IMR-90 (cell line): ENCODE data around the gene MCF2L2. TPM values are rescaled to one million over a fixed set of nuclear protein-coding genes. Genes with fewer than 3 reads are reported as not detected.

ENCODE experiments used
- ATAC-seq: fragments of 200-7000 bp; cut with Tn5 transposase; 2 replicates; pipeline ENCODE4 v1.9.1; 2020; ENCODE audit warnings: low read depth, mild to moderate bottlenecking, moderate library complexity
- BruUV-seq: library from RNA; stranded (reverse); fragments of 400-500 nt; replicated peaks from 2 replicates; lab custom pipeline; 2021; lab: Mats Ljungman, UMichigan
- CTCF ChIA-PET: fragments of 300-600 bp; formaldehyde crosslinking; extraction: SDS; loops from one replicate; lab custom pipeline; 2021; ENCODE audit warnings: antibody characterized with exemption; lab: Yijun Ruan, JAX
- POLR2A ChIA-PET: fragments of 300-600 bp; sonication (Branson Sonifier 250); formaldehyde crosslinking; loops from one replicate; lab custom pipeline; 2022; ENCODE audit warnings: antibody characterized with exemption; ENCODE audit not compliant: unreplicated experiment; lab: Charles Lee
- DNase-seq: peaks from one replicate; pipeline ENCODE4 v3.0.0; 2013
- H2AFZ ChIP-seq: replicated peaks from 2 replicates; pipeline ENCODE3; 2013; ENCODE audit warnings: low read length, mild to moderate bottlenecking; ENCODE audit not compliant: poor library complexity
- H2AK5ac ChIP-seq: 2 replicates; pipeline ENCODE4 v1.6.1; 2013; ENCODE audit warnings: low read depth, low read length, inconsistent platforms
- H2AK9ac ChIP-seq: replicated peaks from 2 replicates; pipeline ENCODE3; 2013; ENCODE audit warnings: mild to moderate bottlenecking, low read depth, low read length, moderate library complexity; ENCODE audit not compliant: poor library complexity
- H2BK120ac ChIP-seq: 2 replicates; pipeline ENCODE4 v1.6.1; 2013; ENCODE audit warnings: low read depth, low read length, inconsistent platforms
- H2BK15ac ChIP-seq: 3 replicates; pipeline ENCODE4 v1.6.1; 2013; ENCODE audit warnings: low read depth, low read length, inconsistent platforms
- H2BK20ac ChIP-seq: 2 replicates; pipeline ENCODE4 v1.6.1; 2013; ENCODE audit warnings: low read depth, mild to moderate bottlenecking, inconsistent platforms, low read length, moderate library complexity
- H2BK5ac ChIP-seq: 2 replicates; pipeline ENCODE4 v1.6.1; 2013; ENCODE audit warnings: mild to moderate bottlenecking, low read depth, low read length, inconsistent platforms; ENCODE audit not compliant: poor library complexity, severe bottlenecking
- H3K14ac ChIP-seq: replicated peaks from 2 replicates; pipeline ENCODE4 v1.6.1; 2013; ENCODE audit warnings: low read depth, low read length, inconsistent platforms
- H3K18ac ChIP-seq: 2 replicates; pipeline ENCODE4 v1.6.1; 2013; ENCODE audit warnings: low read depth, low read length, control low read depth
- H3K23ac ChIP-seq: 2 replicates; pipeline ENCODE4 v1.6.1; 2013; ENCODE audit warnings: low read depth, low read length, inconsistent platforms
- H3K27ac ChIP-seq: 2 replicates; pipeline ENCODE4 v1.5.1; 2013; ENCODE audit warnings: mild to moderate bottlenecking, control low read depth, low read length; ENCODE audit not compliant: insufficient read depth
- H3K27me3 ChIP-seq: 2 replicates; pipeline ENCODE4 v1.6.1; 2013; ENCODE audit warnings: low read length; ENCODE audit not compliant: control insufficient read depth, insufficient read depth
- H3K36me3 ChIP-seq: 2 replicates; pipeline ENCODE4 v1.6.1; 2013; ENCODE audit warnings: low read length, mixed read lengths; ENCODE audit not compliant: control insufficient read depth, insufficient read depth
- H3K4ac ChIP-seq: 2 replicates; pipeline ENCODE4 v1.6.1; 2013; ENCODE audit warnings: low read depth, low read length, inconsistent platforms
- H3K4me1 ChIP-seq: 2 replicates; pipeline ENCODE4 v1.6.1; 2013; ENCODE audit warnings: low read length, mixed read lengths; ENCODE audit not compliant: control insufficient read depth, insufficient read depth
- H3K4me2 ChIP-seq: 2 replicates; pipeline ENCODE4 v1.6.1; 2013; ENCODE audit warnings: low read depth, mild to moderate bottlenecking, control low read depth, low read length, moderate library complexity
- H3K4me3 ChIP-seq: 2 replicates; pipeline ENCODE4 v1.5.1; 2013; ENCODE audit warnings: low read depth, mild to moderate bottlenecking, control low read depth, low read length, moderate library complexity; ENCODE audit not compliant: insufficient read depth
- H3K56ac ChIP-seq: 2 replicates; pipeline ENCODE4 v1.6.1; 2013; ENCODE audit warnings: low read length, inconsistent platforms; ENCODE audit not compliant: insufficient read depth; ENCODE audit errors: extremely low read depth
- H3K79me1 ChIP-seq, 2 experiments: 2 replicates each; pipeline ENCODE4 v1.6.1; 2013; ENCODE audit warnings: low read length in 2 of 2, inconsistent platforms in 1 of 2, low read depth in 1 of 2
- H3K9ac ChIP-seq: 2 replicates; pipeline ENCODE4 v1.6.1; 2013; ENCODE audit warnings: low read depth, low read length, control low read depth
- H3K9me1 ChIP-seq: 2 replicates; pipeline ENCODE4 v1.6.1; 2013; ENCODE audit warnings: low read length, inconsistent platforms; ENCODE audit not compliant: insufficient read depth
- H3K9me3 ChIP-seq: 2 replicates; pipeline ENCODE4 v1.6.1; 2013; ENCODE audit warnings: low read length; ENCODE audit not compliant: control insufficient read depth, insufficient read depth
- H4K20me1 ChIP-seq: 2 replicates; pipeline ENCODE4 v1.6.1; 2013; ENCODE audit warnings: low read length, inconsistent platforms; ENCODE audit not compliant: insufficient read depth
- H4K5ac ChIP-seq: 2 replicates; pipeline ENCODE4 v1.6.1; 2013; ENCODE audit warnings: mild to moderate bottlenecking, low read depth, low read length, control low read depth
- H4K8ac ChIP-seq, 2 experiments: 2 replicates each; pipeline ENCODE4 v1.6.1; 2013; ENCODE audit warnings: low read depth in 2 of 2, low read length in 2 of 2, control low read depth in 1 of 2, inconsistent platforms in 1 of 2
- H4K91ac ChIP-seq: 2 replicates; pipeline ENCODE4 v1.6.1; 2013; ENCODE audit warnings: low read depth, low read length, inconsistent platforms; ENCODE audit not compliant: insufficient read depth
- BHLHE40 ChIP-seq: fragments of 150-350 bp; IDR thresholded peaks from 2 replicates; pipeline ENCODE4 v1.6.1; 2016; ENCODE audit warnings: mild to moderate bottlenecking, low read depth, low read length
- CEBPB ChIP-seq: IDR thresholded peaks from 2 replicates; pipeline ENCODE4 v1.6.1; 2012; ENCODE audit warnings: low read depth, low read length, improper control_type of control experiment
- FOS ChIP-seq: fragments of 150-350 bp; IDR thresholded peaks from 2 replicates; pipeline ENCODE4 v1.6.1; 2016; ENCODE audit warnings: low read depth, low read length
- MAFK ChIP-seq: IDR thresholded peaks from 2 replicates; pipeline ENCODE4 v1.6.1; 2012; ENCODE audit warnings: low read depth, low read length, improper control_type of control experiment
- MAZ ChIP-seq: IDR thresholded peaks from 2 replicates; pipeline ENCODE4 v1.6.1; 2012; ENCODE audit warnings: low read depth, mild to moderate bottlenecking, low read length, improper control_type of control experiment, moderate library complexity, borderline replicate concordance
- MXI1 ChIP-seq: IDR thresholded peaks from 2 replicates; pipeline ENCODE4 v1.6.1; 2012; ENCODE audit warnings: low read depth, mild to moderate bottlenecking, low read length, moderate library complexity, borderline replicate concordance
- NFE2L2 ChIP-seq: fragments of 150-350 bp; IDR thresholded peaks from 2 replicates; pipeline ENCODE4 v1.6.1; 2016; ENCODE audit warnings: low read depth, mild to moderate bottlenecking, low read length
- POLR2A ChIP-seq: IDR thresholded peaks from 2 replicates; pipeline ENCODE4 v1.6.1; 2012; ENCODE audit warnings: mild to moderate bottlenecking, low read depth, low read length
- RAD21 ChIP-seq: IDR thresholded peaks from 2 replicates; pipeline ENCODE4 v1.6.1; 2012; ENCODE audit warnings: low read length, improper control_type of control experiment
- RCOR1 ChIP-seq: IDR thresholded peaks from 2 replicates; pipeline ENCODE4 v1.6.1; 2012; ENCODE audit warnings: mild to moderate bottlenecking, low read length, improper control_type of control experiment; ENCODE audit not compliant: insufficient replicate concordance
- RFX5 ChIP-seq: IDR thresholded peaks from 2 replicates; pipeline ENCODE4 v1.8.0; 2012; ENCODE audit warnings: low read depth, mild to moderate bottlenecking, low read length, moderate library complexity
- WGBS, 2 experiments: methylation state at CpG; one replicate each; pipeline versions ENCODE4 v1.1.5 to v1.1.7; 2013; ENCODE audit warnings: missing lambda C conversion rate in 2 of 2; ENCODE audit not compliant: insufficient read length in 1 of 2; ENCODE audit errors: extremely low coverage in 2 of 2; 5-methylcytosine and 5-hydroxymethylcytosine counted together
- dilution Hi-C: fragments of 300-500 bp; cut with HindIII; formaldehyde crosslinking; loops from one replicate; pipeline ENCODE4 v1.14.3; 2018; ENCODE audit warnings: low sequenced_read_pairs; ENCODE audit not compliant: unreplicated experiment
- in situ Hi-C: fragments of 300-500 bp; cut with MboI; formaldehyde crosslinking; loops from 3 replicates; pipeline ENCODE4 v1.14.3; 2019; ENCODE audit warnings: low sequenced_read_pairs, inconsistent platforms, mixed read lengths
- intact Hi-C: fragments of 100-400 bp; cut with micrococcal nuclease; formaldehyde crosslinking; loops from 2 replicates; pipeline ENCODE4 v1.10.0; 2022
- polyA plus RNA-seq, 3 experiments: library from polyadenylated mRNA; depleted of rRNA; stranded (reverse); fragments of >200 nt; gene quantifications; 2 replicates each; pipeline ENCODE4 v1.2.3, GENCODE V29; 2012; ENCODE audit warnings: low replicate concordance in 1 of 3
- total RNA-seq: library from RNA; depleted of rRNA; stranded (reverse); fragments of >200 nt; gene quantifications from 2 replicates; pipeline ENCODE4 v1.2.3, GENCODE V29; 2012
- TF ChIP-seq, protein P1 (sequence below): fragments of 150-350 bp; IDR thresholded peaks from 2 replicates; pipeline ENCODE4 v1.6.1; 2017; ENCODE audit warnings: mild to moderate bottlenecking, antibody characterized with exemption, low read length, low read depth
- TF ChIP-seq, protein P2 (sequence below): conservative IDR thresholded peaks from 2 replicates; pipeline ENCODE4 v1.5.1; 2012; ENCODE audit warnings: mild to moderate bottlenecking, low read depth, low read length, improper control_type of control experiment
- TF ChIP-seq, protein P3 (sequence below): fragments of 150-350 bp; IDR thresholded peaks from 2 replicates; pipeline ENCODE4 v1.6.1; 2016; ENCODE audit warnings: low read depth, mild to moderate bottlenecking, low read length, moderate library complexity, borderline replicate concordance

Gene MCF2L2
- total and polyA plus RNA-seq, 2 of the 4 experiments (the other 2 are of a cell fraction): under 0.01 TPM; not detected in 1

DNA sequence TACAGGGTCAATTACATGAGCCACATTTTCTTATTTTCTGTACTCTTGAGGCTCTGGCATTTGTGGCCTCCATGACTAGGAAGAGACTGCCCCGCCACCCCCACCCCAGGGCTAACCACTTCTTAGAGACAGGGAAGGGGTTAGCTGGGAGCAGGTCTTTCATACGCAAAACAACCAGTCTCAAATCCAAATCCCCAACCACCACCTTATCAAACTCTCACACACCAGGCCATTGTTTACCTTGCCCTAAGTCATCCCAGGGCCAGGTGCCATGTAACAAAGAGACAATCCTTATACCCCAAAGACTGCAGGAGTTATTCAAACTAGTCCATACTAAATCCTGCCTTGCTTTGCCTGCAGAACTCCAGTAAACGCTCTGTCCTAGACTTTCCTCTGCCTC, 97.5 kb downstream of the MCF2L2 start:
- no peak overlapping the region for H4K8ac ChIP-seq
- in situ Hi-C loops: no loop called here

More for the DNA sequence above, 97.5 kb downstream of the MCF2L2 start:
- Histone ChIP-seq H3K27me3 (peaks cover 30% of the 10 kb centered on the region), H3K23ac (no peak overlapping the region), H2AK9ac (no peak overlapping the region), H2AK5ac (no peak overlapping the region), H2BK15ac (no peak overlapping the region), H2AFZ (no peak overlapping the region), H4K91ac (no peak overlapping the region), H3K4me1 (no peaks in the 10 kb centered on the region), H3K9me3 (0 out of 2 replicates have a peak, but pooled peaks cover 2% of the 10 kb centered on the region), H3K27ac (no peak overlapping the region), H3K79me1 (no peaks in the 10 kb centered on the region), H4K5ac (no peak overlapping the region), H3K9ac (no peak overlapping the region), H3K14ac (no peak overlapping the region), H3K18ac (no peak overlapping the region), H3K9me1 (no peaks in the 10 kb centered on the region), H3K36me3 (no peaks in the 10 kb centered on the region), H3K4me2 (no peak overlapping the region), H4K20me1 (no peaks in the 10 kb centered on the region), H3K4me3 (no peak overlapping the region), H2BK120ac (no peak overlapping the region), H2BK5ac (no peak overlapping the region), H3K56ac (no peak overlapping the region), H2BK20ac (no peak overlapping the region), H3K4ac (no peak overlapping the region)
- ATAC-seq (no peak), DNase-seq (no peak)
- ChIA-PET CTCF (interaction anchor here (0.6 kb wide), 1 partner anchor 15 kb away, joined by 4 read pairs; no protein-coding TSS in a partner anchor), POLR2A (no interaction called here)
- intact Hi-C loops: no loop called here
- WGBS, 2 experiments: 57% methylated on average over 1 of the region's 3 CpGs; no CpG with 5 or more reads in 1 of the 2 experiments
- dilution Hi-C loops: no loop called here
- TF ChIP-seq RFX5 (no peak), BHLHE40 (no peak), NFE2L2 (no peak), RCOR1 (no peak), CEBPB (no peak), MXI1 (no peak), MAZ (no peak), FOS (no peak), MAFK (no peak), RAD21 (no peak), POLR2A (no peak)
- TF ChIP-seq, protein P1, sequence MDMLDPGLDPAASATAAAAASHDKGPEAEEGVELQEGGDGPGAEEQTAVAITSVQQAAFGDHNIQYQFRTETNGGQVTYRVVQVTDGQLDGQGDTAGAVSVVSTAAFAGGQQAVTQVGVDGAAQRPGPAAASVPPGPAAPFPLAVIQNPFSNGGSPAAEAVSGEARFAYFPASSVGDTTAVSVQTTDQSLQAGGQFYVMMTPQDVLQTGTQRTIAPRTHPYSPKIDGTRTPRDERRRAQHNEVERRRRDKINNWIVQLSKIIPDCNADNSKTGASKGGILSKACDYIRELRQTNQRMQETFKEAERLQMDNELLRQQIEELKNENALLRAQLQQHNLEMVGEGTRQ: no peak
- TF ChIP-seq, protein P2, sequence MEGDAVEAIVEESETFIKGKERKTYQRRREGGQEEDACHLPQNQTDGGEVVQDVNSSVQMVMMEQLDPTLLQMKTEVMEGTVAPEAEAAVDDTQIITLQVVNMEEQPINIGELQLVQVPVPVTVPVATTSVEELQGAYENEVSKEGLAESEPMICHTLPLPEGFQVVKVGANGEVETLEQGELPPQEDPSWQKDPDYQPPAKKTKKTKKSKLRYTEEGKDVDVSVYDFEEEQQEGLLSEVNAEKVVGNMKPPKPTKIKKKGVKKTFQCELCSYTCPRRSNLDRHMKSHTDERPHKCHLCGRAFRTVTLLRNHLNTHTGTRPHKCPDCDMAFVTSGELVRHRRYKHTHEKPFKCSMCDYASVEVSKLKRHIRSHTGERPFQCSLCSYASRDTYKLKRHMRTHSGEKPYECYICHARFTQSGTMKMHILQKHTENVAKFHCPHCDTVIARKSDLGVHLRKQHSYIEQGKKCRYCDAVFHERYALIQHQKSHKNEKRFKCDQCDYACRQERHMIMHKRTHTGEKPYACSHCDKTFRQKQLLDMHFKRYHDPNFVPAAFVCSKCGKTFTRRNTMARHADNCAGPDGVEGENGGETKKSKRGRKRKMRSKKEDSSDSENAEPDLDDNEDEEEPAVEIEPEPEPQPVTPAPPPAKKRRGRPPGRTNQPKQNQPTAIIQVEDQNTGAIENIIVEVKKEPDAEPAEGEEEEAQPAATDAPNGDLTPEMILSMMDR: no peak
- TF ChIP-seq, protein P3, sequence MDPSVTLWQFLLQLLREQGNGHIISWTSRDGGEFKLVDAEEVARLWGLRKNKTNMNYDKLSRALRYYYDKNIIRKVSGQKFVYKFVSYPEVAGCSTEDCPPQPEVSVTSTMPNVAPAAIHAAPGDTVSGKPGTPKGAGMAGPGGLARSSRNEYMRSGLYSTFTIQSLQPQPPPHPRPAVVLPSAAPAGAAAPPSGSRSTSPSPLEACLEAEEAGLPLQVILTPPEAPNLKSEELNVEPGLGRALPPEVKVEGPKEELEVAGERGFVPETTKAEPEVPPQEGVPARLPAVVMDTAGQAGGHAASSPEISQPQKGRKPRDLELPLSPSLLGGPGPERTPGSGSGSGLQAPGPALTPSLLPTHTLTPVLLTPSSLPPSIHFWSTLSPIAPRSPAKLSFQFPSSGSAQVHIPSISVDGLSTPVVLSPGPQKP: no peak
- no TSS peak for BruUV-seq
